HEK293 (cell line): ENCODE measurements around the gene LSMEM2.

Source experiments
- FEZF1 ChIP-seq: fragments of 450-650 bp; formaldehyde crosslinking; IDR thresholded peaks from 2 replicates; pipeline ENCODE4 v1.5.1; 2016; ENCODE audit warnings: missing biosample characterization, missing genetic modification characterization
- GLI4 ChIP-seq: fragments of 450-650 bp; formaldehyde crosslinking; IDR thresholded peaks from 2 replicates; pipeline ENCODE4 v1.5.1; 2016; ENCODE audit warnings: missing biosample characterization, missing genetic modification characterization
- KLF1 ChIP-seq: fragments of 450-650 bp; formaldehyde crosslinking; IDR thresholded peaks from 2 replicates; pipeline ENCODE4 v1.5.1; 2016; ENCODE audit warnings: missing biosample characterization, missing genetic modification characterization
- KLF10 ChIP-seq: fragments of 450-650 bp; IDR thresholded peaks from 2 replicates; pipeline ENCODE4 v1.5.1; 2018; ENCODE audit warnings: missing biosample characterization, mild to moderate bottlenecking, missing genetic modification characterization
- PRDM6 ChIP-seq: fragments of 450-650 bp; formaldehyde crosslinking; IDR thresholded peaks from 2 replicates; pipeline ENCODE4 v1.5.1; 2017; ENCODE audit warnings: missing biosample characterization, missing genetic modification characterization
- SETDB1 ChIP-seq: IDR thresholded peaks from one replicate; pipeline ENCODE4 v1.6.1; 2017; ENCODE audit warnings: mild to moderate bottlenecking, low read length, moderate library complexity, mixed read lengths; ENCODE audit not compliant: insufficient read length
- SP3 ChIP-seq: fragments of 450-650 bp; formaldehyde crosslinking; IDR thresholded peaks from 2 replicates; pipeline ENCODE4 v1.5.1; 2016; ENCODE audit warnings: missing biosample characterization, missing genetic modification characterization
- ZBTB17 ChIP-seq: fragments of 450-650 bp; formaldehyde crosslinking; IDR thresholded peaks from 2 replicates; pipeline ENCODE4 v1.5.1; 2016; ENCODE audit warnings: missing biosample characterization, missing genetic modification characterization
- ZBTB26 ChIP-seq: fragments of 450-650 bp; formaldehyde crosslinking; optimal IDR thresholded peaks from 2 replicates; pipeline ENCODE3; 2016; ENCODE audit warnings: missing biosample characterization, mild to moderate bottlenecking, missing genetic modification characterization
- ZBTB48 ChIP-seq: fragments of 450-650 bp; formaldehyde crosslinking; IDR thresholded peaks from 2 replicates; pipeline ENCODE4 v1.5.1; 2016; ENCODE audit warnings: missing biosample characterization, missing genetic modification characterization
- ZBTB7A ChIP-seq: fragments of 450-650 bp; formaldehyde crosslinking; IDR thresholded peaks from 2 replicates; pipeline ENCODE4 v1.5.1; 2016; ENCODE audit warnings: low read depth, missing biosample characterization, missing genetic modification characterization
- ZFP41 ChIP-seq: fragments of 450-650 bp; formaldehyde crosslinking; IDR thresholded peaks from 2 replicates; pipeline ENCODE4 v1.5.1; 2016; ENCODE audit warnings: missing biosample characterization, missing genetic modification characterization, borderline replicate concordance
- ZNF132 ChIP-seq: fragments of 450-650 bp; formaldehyde crosslinking; IDR thresholded peaks from 2 replicates; pipeline ENCODE4 v1.5.1; 2017; ENCODE audit warnings: missing biosample characterization, missing genetic modification characterization, borderline replicate concordance
- ZNF184 ChIP-seq: fragments of 450-650 bp; IDR thresholded peaks from 2 replicates; pipeline ENCODE4 v1.5.1; 2018; ENCODE audit warnings: missing biosample characterization, mild to moderate bottlenecking, missing genetic modification characterization
- ZNF2 ChIP-seq: fragments of 450-650 bp; formaldehyde crosslinking; IDR thresholded peaks from 2 replicates; pipeline ENCODE4 v1.5.1; 2016; ENCODE audit warnings: missing biosample characterization, missing genetic modification characterization
- ZNF23 ChIP-seq: fragments of 450-650 bp; formaldehyde crosslinking; IDR thresholded peaks from 2 replicates; pipeline ENCODE4 v1.5.1; 2016; ENCODE audit warnings: missing biosample characterization, missing genetic modification characterization, borderline replicate concordance
- ZNF398 ChIP-seq: fragments of 450-650 bp; formaldehyde crosslinking; IDR thresholded peaks from 2 replicates; pipeline ENCODE4 v1.5.1; 2017; ENCODE audit warnings: missing biosample characterization, missing genetic modification characterization
- ZNF558 ChIP-seq: fragments of 450-650 bp; formaldehyde crosslinking; IDR thresholded peaks from 2 replicates; pipeline ENCODE4 v1.5.1; 2016; ENCODE audit warnings: missing biosample characterization, missing genetic modification characterization
- ZNF571 ChIP-seq: fragments of 450-650 bp; formaldehyde crosslinking; IDR thresholded peaks from 2 replicates; pipeline ENCODE4 v1.5.0; 2017; ENCODE audit warnings: missing biosample characterization, missing genetic modification characterization
- ZNF701 ChIP-seq: fragments of 450-650 bp; formaldehyde crosslinking; IDR thresholded peaks from 2 replicates; pipeline ENCODE4 v1.5.1; 2016; ENCODE audit warnings: missing biosample characterization, missing genetic modification characterization
- ZNF777 ChIP-seq: fragments of 450-650 bp; formaldehyde crosslinking; IDR thresholded peaks from 2 replicates; pipeline ENCODE4 v1.5.1; 2017; ENCODE audit warnings: missing biosample characterization, missing genetic modification characterization, borderline replicate concordance
- ZNF830 ChIP-seq: fragments of 450-650 bp; IDR thresholded peaks from 2 replicates; pipeline ENCODE4 v1.5.0; 2018; ENCODE audit warnings: missing biosample characterization, missing genetic modification characterization, low read depth, mild to moderate bottlenecking, moderate library complexity
- ZNF843 ChIP-seq: fragments of 450-650 bp; formaldehyde crosslinking; IDR thresholded peaks from 2 replicates; pipeline ENCODE4 v1.5.1; 2016; ENCODE audit warnings: missing biosample characterization, missing genetic modification characterization
- TF ChIP-seq, protein P1 (sequence below): fragments of 450-650 bp; formaldehyde crosslinking; IDR thresholded peaks from 2 replicates; pipeline ENCODE4 v1.5.1; 2016; ENCODE audit warnings: missing biosample characterization, missing genetic modification characterization, borderline replicate concordance
- TF ChIP-seq, protein P2 (sequence below): fragments of 450-650 bp; formaldehyde crosslinking; IDR thresholded peaks from 2 replicates; pipeline ENCODE4 v1.5.1; 2016; ENCODE audit warnings: missing biosample characterization, missing genetic modification characterization

LSMEM2 gene

GRCh38 chr3:50321336-50322114 is 42.6 kb downstream of the LSMEM2 start (continued):
- TF ChIP-seq ZBTB26 (tag by site-specific recombination) (peak; percentile 40), ZNF398 (tag by site-specific recombination) (peak; percentile 42; the same call in 1 of the 2 replicates), ZBTB17 (tag by site-specific recombination) (peak; percentile 60), PRDM6 (tag by site-specific recombination) (no peak), ZNF571 (no peak), ZNF184 (tag by site-specific recombination) (0 out of 2 replicates have a peak, but pooled peaks have one; percentile 12), ZNF558 (tag by site-specific recombination) (no peak), ZBTB7A (tag by site-specific recombination) (peak; percentile 86), KLF1 (tag by site-specific recombination) (no peak), ZFP41 (tag by site-specific recombination) (no peak), KLF10 (tag by site-specific recombination) (no peak; the same call in 1 of the 2 replicates), ZNF830 (tag by site-specific recombination) (no peak), SP3 (tag by site-specific recombination) (peak; percentile 86), GLI4 (tag by site-specific recombination) (no peak), ZNF843 (tag by site-specific recombination) (0 out of 2 replicates have a peak, but pooled peaks have one; percentile 28), ZNF132 (no peak), FEZF1 (peak; percentile 81), ZNF2 (peak; percentile 53; the same call in 1 of the 2 replicates), ZNF777 (tag by site-specific recombination) (no peak), ZBTB48 (no peak), ZNF23 (tag by site-specific recombination) (no peak), ZNF701 (tag by site-specific recombination) (no peak), SETDB1 (no peak)
- TF ChIP-seq, protein P1, sequence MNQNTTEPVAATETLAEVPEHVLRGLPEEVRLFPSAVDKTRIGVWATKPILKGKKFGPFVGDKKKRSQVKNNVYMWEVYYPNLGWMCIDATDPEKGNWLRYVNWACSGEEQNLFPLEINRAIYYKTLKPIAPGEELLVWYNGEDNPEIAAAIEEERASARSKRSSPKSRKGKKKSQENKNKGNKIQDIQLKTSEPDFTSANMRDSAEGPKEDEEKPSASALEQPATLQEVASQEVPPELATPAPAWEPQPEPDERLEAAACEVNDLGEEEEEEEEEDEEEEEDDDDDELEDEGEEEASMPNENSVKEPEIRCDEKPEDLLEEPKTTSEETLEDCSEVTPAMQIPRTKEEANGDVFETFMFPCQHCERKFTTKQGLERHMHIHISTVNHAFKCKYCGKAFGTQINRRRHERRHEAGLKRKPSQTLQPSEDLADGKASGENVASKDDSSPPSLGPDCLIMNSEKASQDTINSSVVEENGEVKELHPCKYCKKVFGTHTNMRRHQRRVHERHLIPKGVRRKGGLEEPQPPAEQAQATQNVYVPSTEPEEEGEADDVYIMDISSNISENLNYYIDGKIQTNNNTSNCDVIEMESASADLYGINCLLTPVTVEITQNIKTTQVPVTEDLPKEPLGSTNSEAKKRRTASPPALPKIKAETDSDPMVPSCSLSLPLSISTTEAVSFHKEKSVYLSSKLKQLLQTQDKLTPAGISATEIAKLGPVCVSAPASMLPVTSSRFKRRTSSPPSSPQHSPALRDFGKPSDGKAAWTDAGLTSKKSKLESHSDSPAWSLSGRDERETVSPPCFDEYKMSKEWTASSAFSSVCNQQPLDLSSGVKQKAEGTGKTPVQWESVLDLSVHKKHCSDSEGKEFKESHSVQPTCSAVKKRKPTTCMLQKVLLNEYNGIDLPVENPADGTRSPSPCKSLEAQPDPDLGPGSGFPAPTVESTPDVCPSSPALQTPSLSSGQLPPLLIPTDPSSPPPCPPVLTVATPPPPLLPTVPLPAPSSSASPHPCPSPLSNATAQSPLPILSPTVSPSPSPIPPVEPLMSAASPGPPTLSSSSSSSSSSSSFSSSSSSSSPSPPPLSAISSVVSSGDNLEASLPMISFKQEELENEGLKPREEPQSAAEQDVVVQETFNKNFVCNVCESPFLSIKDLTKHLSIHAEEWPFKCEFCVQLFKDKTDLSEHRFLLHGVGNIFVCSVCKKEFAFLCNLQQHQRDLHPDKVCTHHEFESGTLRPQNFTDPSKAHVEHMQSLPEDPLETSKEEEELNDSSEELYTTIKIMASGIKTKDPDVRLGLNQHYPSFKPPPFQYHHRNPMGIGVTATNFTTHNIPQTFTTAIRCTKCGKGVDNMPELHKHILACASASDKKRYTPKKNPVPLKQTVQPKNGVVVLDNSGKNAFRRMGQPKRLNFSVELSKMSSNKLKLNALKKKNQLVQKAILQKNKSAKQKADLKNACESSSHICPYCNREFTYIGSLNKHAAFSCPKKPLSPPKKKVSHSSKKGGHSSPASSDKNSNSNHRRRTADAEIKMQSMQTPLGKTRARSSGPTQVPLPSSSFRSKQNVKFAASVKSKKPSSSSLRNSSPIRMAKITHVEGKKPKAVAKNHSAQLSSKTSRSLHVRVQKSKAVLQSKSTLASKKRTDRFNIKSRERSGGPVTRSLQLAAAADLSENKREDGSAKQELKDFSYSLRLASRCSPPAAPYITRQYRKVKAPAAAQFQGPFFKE (tag by site-specific recombination), result no peak
- TF ChIP-seq, protein P2, sequence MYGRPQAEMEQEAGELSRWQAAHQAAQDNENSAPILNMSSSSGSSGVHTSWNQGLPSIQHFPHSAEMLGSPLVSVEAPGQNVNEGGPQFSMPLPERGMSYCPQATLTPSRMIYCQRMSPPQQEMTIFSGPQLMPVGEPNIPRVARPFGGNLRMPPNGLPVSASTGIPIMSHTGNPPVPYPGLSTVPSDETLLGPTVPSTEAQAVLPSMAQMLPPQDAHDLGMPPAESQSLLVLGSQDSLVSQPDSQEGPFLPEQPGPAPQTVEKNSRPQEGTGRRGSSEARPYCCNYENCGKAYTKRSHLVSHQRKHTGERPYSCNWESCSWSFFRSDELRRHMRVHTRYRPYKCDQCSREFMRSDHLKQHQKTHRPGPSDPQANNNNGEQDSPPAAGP (tag by site-specific recombination), result 0 out of 2 replicates have a peak, but pooled peaks have one; percentile 68
